KG1 (cell line): ENCODE measurements around the gene MBD4.
"Not testable (repeated sequence)": the region's sequence is repeated elsewhere in the genome, so short reads cannot be mapped to it uniquely, and the experiment has no call there.

ENCODE experiments used
- DNase-seq: peaks from one replicate; lab custom pipeline; 2025; lab: John Stamatoyannopoulos, UW

Gene MBD4

DNA sequence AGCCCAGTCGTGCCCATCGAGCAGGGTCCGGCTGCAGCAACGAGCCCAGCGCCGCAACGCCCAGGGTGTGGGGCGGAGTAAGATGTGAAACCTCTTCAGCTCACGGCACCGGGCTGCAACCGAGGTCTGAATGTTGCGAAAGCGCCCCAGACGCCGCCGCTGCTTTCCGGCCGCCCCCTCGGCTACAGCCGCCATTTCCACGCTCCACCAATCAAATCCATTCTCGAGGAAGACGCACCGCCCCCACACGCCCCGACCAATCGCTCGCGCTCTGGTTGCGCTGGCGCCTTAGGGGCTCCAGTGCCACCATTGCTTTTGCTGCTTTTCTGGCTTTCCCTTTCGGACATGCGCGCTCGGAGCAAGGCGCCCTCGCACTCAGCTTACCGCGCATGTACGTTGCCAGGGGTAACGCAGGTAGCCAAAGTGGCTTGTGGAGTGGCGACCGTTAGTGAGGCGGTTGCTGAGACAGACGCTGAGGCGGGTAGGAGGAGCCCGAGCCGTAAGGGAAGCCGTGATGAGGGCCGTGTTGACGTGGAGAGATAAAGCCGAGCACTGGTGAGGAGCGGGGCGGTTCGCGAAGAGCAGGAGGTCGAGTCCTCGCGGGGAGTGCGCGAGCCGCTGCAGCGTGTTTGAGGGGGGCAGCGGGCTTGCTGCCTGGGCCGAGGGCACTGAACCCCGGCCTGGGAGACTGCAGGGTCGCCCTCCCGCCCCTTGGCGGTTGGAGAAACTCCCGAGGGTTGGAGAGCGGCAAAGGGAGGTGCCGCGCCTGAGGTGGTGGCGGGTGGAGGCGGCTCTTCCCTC is at the start of gene MBD4, which contains the start of gene IFT122:
Gene MBD4 (minus strand): TSS at position 132 of the 801 bp plus-strand sequence. CDS start 115 bp downstream, at position 17.
Gene IFT122 (plus strand): TSS at position 408 of the 801 bp plus-strand sequence. CDS start 107 bp downstream, at position 515.
- peak; percentile 97 for DNase-seq

DNA sequence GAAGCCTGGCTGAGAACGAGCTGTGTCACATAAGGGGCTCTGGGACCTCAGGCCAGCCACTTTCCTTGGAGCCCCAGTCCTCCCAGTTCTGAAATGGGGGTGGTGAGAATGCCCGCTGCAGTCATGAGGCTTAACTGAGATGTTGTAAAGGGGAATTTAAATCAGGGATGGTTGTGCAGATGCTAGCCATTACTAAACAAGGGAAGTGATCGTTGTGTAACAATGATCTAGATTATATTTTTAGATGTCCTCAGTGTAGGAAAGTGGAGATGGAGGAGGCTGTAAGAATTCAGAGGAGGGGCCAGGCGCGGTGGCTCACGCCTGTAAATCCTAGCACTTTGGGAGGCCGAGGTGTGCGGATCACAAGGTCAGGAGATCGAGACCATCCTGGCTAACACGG is 49.5 kb upstream of the MBD4 start:
- not testable (repeated sequence) for DNase-seq

- not testable (repeated sequence) for DNase-seq
Measured at GRCh38 chr3:129487868-129488335, 48.2 kb upstream of the MBD4 start.

DNA sequence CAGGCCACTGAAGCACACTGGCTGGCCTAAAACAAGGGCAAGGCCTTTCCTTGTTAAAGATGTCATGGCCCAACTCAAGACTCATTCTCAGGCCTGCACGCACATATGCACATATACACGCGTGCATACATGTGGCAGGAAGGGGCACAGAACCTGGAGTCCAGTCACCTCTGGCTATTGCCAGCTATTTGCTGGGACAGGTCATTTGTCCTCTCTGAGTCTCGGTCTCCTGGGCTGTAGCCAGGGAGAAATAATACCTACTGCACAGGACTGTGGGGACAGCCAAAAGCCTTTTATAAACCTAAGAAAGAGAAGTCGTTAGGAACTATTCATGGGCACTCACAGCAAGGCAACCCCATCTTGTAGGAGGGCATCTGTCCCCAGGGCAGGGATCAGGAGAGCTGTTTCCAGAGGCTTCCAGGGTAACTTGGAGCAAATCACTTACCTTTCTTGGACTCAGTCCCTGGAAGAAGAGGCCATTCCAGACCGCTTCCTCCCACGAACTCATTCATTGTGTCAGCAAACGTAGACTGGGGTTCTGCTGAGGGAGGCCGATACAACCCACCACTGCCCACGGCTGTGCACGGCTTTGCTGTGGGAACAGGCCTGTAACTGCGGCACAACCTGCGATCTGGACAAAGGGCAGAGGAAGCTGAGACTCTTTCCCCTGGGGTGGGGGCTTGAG is 47.6 kb upstream of the MBD4 start:
- no peak for DNase-seq

DNA sequence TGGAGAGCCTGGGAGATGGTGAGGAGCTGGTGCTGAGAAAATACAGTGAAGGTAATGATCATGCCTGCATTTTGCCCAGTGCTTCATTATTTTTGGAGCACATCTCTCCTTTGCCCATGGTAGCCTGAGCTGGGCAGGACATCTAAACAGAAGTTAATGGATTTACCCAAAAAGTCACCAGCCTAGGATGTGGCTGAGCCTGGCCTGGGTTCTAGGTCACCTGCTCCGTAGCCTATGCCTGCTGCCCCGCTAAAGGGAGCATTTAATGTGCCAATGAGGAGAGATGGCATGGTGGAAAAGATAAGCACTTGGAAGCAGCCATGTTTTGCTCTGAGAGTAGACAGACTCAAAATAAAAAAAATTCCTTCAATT is 46.9 kb upstream of the MBD4 start:
- no peak for DNase-seq

- DNase-seq: no peak
Measured at GRCh38 chr3:129485721-129486663, 46.2 kb upstream of the MBD4 start.

DNA sequence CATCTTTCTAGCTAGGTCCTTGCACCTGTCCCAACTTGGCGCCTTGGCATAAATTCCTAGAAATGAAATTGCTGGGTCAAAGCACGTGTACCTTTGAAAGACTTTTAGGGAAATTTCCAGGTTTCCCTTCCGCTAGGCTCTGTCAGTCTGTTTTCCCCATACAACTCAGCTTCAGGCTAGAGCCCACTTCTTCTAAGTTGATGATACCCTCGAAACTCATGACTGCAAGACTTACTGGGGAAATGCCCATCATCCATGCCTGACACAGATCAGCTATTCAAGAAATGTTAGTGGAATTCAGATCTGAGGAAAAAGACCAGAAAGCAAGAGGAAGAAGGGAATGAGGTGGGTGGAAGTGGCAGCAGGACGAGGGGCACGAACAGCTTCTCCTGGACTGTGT is 45.4 kb upstream of the MBD4 start:
- not testable (repeated sequence) for DNase-seq

GRCh38 chr3:129483870-129484269 is 44.1 kb upstream of the MBD4 start:
- no peak for DNase-seq

- DNase-seq: no peak
Measured at GRCh38 chr3:129482721-129483120, 43.0 kb upstream of the MBD4 start.

- DNase-seq: no peak
Measured at GRCh38 chr3:129481766-129482332, 42.1 kb upstream of the MBD4 start.

GRCh38 chr3:129481225-129481765 is 41.5 kb upstream of the MBD4 start:
- not testable (repeated sequence) for DNase-seq

DNA sequence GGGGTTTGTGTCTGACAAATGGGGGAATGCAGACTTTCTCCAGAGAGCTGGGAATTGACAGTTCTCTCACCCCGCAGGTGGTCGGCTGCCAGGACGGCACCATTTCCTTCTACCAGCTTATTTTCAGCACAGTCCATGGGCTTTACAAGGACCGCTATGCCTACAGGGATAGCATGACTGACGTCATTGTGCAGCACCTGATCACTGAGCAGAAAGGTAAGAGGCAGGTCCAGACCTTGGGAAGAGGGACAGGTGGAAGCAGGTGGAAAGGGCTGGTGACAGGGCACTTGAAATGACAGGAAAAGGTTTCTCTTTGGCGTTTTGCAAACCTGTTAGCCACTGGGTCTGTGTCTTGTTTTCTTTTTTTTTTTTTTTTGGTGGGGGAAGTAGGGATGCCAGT is 36.8 kb upstream of the MBD4 start:
- no peak for DNase-seq

- DNase-seq: no peak
Measured at GRCh38 chr3:129475863-129476262, 36.1 kb upstream of the MBD4 start.

- no peak for DNase-seq
Measured at GRCh38 chr3:129474984-129475804, 35.4 kb upstream of the MBD4 start.

DNA sequence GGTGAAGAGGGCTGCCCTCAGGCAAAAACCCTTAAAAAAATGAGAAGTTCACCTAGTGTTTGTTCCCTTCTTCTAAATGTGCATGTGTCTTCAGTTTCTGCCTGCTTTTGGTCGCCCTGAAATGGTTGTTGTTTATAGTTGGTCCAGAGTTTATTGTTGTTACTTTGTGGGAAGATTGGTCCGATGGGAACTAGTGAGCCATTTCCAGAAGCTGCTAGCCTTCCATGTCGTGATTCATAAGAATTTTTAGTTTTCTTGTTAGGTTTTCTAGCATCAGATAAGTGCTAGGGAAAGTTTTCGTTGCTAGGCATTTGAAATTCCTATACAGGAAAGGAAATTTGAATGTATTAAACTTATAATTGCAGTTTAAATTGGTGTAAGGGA is 34.0 kb upstream of the MBD4 start:
- no peak for DNase-seq

- DNase-seq: no peak
Measured at GRCh38 chr3:129473067-129473768, 33.5 kb upstream of the MBD4 start.

GRCh38 chr3:129470861-129471260 is 31.1 kb upstream of the MBD4 start:
- DNase-seq: no peak

- no peak for DNase-seq
Measured at GRCh38 chr3:129469026-129469425, 29.3 kb upstream of the MBD4 start.

- DNase-seq: no peak
Measured at GRCh38 chr3:129467932-129468331, 28.2 kb upstream of the MBD4 start.

GRCh38 chr3:129463716-129464115 is 24.0 kb upstream of the MBD4 start:
- DNase-seq: no peak
